ENCODE results near the gene WDR1. TPM values are rescaled to one million over a fixed set of nuclear protein-coding genes. Genes with fewer than 3 reads are reported as not detected.

WDR1 gene
- total RNA-seq, 1 experiment from 2014 or later: 223 TPM

DNA sequence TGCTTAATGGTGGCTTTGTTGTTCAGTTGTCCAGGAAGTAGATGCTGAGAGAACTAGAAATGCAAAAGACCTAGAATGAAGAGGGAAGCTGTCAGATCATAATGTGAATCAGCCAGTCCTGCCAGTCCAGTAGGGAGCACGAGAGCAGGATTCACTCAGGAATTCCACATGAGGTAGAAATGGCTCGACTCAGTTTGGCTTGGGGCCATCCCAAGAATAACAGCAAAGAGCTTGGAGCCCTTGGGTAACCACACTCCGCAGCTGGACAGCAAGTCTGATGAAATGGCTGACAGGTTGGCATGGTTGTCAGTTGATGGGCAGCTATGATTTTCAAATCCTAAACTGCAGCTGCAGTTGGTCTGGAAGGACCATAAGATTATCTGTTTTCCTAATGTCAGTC is 44.5 kb upstream of the WDR1 start:
- CTCF ChIA-PET: interaction anchor here (0.7 to 1.0 kb wide), 4 partner anchors 26 to 391 kb away, joined by 3 read pairs; no protein-coding TSS in a partner anchor
- Histone ChIP-seq H3K4me2 (ENCODE audit: low read length) (no peak overlapping the region), H3K27me3 (ENCODE audit: insufficient read depth, low read length) (no peaks in the 10 kb centered on the region; the same call in 1 of the 2 replicates), H3K4me1 (ENCODE audit: control insufficient read depth in 1 of 2, insufficient read depth in 2 of 2, low read length in 2 of 2) (peaks cover 3 to 8% of the 10 kb centered on the region in 2 experiments; a peak in 2 of 4 replicates), H3K9me2 (ENCODE audit: insufficient read depth) (no peaks in the 10 kb centered on the region), H3K79me2 (ENCODE audit: insufficient read depth, low read length) (no peaks in the 10 kb centered on the region), H3K27ac (ENCODE audit: low read depth, low read length) (no peak overlapping the region), H3K9ac (ENCODE audit: low read length) (no peak overlapping the region), H3K4me3 (replicated peaks in 1 of 2; ENCODE audit: low read depth in 1 of 2, low read length in 2 of 2) (no peak overlapping the region), H4K20me1 (ENCODE audit: insufficient read depth) (no peaks in the 10 kb centered on the region), H3K36me3 (ENCODE audit: control insufficient read depth in 1 of 2, insufficient read depth in 2 of 2, low read length in 2 of 2) (no peaks in the 10 kb centered on the region), H2AFZ (ENCODE audit: low read depth, low read length, poor library complexity, severe bottlenecking) (no peak overlapping the region), H3K9me3 (ENCODE audit: control insufficient read depth in 1 of 2, insufficient read depth in 1 of 2, low read depth in 1 of 2, low read length in 2 of 2) (no peaks in the 10 kb centered on the region)
- DNase-seq (ENCODE audit: low read depth, low spot score): no peak
- POLR2A ChIA-PET: no interaction called here
- RAD21 ChIA-PET (ENCODE audit: low non-redundant PET in 1 of 2, low total read pairs in 2 of 2, uncharacterized antibody in 2 of 2, unreplicated experiment in 2 of 2): no interaction called here
- intact Hi-C loops (cut with micrococcal nuclease): no loop called here
- BruUV-seq (replicated peaks): no TSS peak
- TF ChIP-seq, protein P1, sequence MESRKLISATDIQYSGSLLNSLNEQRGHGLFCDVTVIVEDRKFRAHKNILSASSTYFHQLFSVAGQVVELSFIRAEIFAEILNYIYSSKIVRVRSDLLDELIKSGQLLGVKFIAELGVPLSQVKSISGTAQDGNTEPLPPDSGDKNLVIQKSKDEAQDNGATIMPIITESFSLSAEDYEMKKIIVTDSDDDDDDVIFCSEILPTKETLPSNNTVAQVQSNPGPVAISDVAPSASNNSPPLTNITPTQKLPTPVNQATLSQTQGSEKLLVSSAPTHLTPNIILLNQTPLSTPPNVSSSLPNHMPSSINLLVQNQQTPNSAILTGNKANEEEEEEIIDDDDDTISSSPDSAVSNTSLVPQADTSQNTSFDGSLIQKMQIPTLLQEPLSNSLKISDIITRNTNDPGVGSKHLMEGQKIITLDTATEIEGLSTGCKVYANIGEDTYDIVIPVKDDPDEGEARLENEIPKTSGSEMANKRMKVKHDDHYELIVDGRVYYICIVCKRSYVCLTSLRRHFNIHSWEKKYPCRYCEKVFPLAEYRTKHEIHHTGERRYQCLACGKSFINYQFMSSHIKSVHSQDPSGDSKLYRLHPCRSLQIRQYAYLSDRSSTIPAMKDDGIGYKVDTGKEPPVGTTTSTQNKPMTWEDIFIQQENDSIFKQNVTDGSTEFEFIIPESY (IDR thresholded peaks at IDR 0.05; ENCODE audit: extremely low read depth, insufficient replicate concordance, low read length): no peak
- TF ChIP-seq ELF1 (IDR thresholded peaks at IDR 0.05; ENCODE audit: borderline replicate concordance, low read depth): no peak
- TF ChIP-seq CBX3 (IDR thresholded peaks at IDR 0.05; ENCODE audit: low read depth): no peak
- no peak for TF ChIP-seq TCF7L2 (IDR thresholded peaks at IDR 0.05; ENCODE audit: borderline replicate concordance, extremely low read depth, insufficient read depth, insufficient read length)
- no peak for TF ChIP-seq FOSL1 (IDR thresholded peaks at IDR 0.05; ENCODE audit: low read depth)
- TF ChIP-seq, protein P2, sequence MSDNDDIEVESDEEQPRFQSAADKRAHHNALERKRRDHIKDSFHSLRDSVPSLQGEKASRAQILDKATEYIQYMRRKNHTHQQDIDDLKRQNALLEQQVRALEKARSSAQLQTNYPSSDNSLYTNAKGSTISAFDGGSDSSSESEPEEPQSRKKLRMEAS (IDR thresholded peaks at IDR 0.05): no peak
- TF ChIP-seq SIN3A (IDR thresholded peaks at IDR 0.05; ENCODE audit: low read depth): no peak
- no peak for TF ChIP-seq EZH2phosphoT487 (IDR thresholded peaks at IDR 0.05; ENCODE audit: borderline replicate concordance)
- no peak for TF ChIP-seq YY1 (IDR thresholded peaks at IDR 0.05; ENCODE audit: extremely low read depth, insufficient replicate concordance, low read depth, low read length)
- TF ChIP-seq, protein P3, sequence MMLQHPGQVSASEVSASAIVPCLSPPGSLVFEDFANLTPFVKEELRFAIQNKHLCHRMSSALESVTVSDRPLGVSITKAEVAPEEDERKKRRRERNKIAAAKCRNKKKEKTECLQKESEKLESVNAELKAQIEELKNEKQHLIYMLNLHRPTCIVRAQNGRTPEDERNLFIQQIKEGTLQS (IDR thresholded peaks at IDR 0.05): no peak
- TF ChIP-seq JUND (IDR thresholded peaks at IDR 0.05): no peak
- TF ChIP-seq, protein P4, sequence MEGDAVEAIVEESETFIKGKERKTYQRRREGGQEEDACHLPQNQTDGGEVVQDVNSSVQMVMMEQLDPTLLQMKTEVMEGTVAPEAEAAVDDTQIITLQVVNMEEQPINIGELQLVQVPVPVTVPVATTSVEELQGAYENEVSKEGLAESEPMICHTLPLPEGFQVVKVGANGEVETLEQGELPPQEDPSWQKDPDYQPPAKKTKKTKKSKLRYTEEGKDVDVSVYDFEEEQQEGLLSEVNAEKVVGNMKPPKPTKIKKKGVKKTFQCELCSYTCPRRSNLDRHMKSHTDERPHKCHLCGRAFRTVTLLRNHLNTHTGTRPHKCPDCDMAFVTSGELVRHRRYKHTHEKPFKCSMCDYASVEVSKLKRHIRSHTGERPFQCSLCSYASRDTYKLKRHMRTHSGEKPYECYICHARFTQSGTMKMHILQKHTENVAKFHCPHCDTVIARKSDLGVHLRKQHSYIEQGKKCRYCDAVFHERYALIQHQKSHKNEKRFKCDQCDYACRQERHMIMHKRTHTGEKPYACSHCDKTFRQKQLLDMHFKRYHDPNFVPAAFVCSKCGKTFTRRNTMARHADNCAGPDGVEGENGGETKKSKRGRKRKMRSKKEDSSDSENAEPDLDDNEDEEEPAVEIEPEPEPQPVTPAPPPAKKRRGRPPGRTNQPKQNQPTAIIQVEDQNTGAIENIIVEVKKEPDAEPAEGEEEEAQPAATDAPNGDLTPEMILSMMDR (IDR thresholded peaks at IDR 0.05 in 2 of 3, conservative IDR thresholded peaks at IDR 0.05 in 1 of 3; ENCODE audit: borderline replicate concordance in 1 of 3, insufficient read depth in 1 of 3, low read depth in 2 of 3, low read length in 2 of 3): no peak
- no peak for TF ChIP-seq ZNF274 (IDR thresholded peaks at IDR 0.05; ENCODE audit: low read depth, low read length)
- no peak for TF ChIP-seq CEBPB (IDR thresholded peaks at IDR 0.05; ENCODE audit: low read depth)
- TF ChIP-seq, protein P5, sequence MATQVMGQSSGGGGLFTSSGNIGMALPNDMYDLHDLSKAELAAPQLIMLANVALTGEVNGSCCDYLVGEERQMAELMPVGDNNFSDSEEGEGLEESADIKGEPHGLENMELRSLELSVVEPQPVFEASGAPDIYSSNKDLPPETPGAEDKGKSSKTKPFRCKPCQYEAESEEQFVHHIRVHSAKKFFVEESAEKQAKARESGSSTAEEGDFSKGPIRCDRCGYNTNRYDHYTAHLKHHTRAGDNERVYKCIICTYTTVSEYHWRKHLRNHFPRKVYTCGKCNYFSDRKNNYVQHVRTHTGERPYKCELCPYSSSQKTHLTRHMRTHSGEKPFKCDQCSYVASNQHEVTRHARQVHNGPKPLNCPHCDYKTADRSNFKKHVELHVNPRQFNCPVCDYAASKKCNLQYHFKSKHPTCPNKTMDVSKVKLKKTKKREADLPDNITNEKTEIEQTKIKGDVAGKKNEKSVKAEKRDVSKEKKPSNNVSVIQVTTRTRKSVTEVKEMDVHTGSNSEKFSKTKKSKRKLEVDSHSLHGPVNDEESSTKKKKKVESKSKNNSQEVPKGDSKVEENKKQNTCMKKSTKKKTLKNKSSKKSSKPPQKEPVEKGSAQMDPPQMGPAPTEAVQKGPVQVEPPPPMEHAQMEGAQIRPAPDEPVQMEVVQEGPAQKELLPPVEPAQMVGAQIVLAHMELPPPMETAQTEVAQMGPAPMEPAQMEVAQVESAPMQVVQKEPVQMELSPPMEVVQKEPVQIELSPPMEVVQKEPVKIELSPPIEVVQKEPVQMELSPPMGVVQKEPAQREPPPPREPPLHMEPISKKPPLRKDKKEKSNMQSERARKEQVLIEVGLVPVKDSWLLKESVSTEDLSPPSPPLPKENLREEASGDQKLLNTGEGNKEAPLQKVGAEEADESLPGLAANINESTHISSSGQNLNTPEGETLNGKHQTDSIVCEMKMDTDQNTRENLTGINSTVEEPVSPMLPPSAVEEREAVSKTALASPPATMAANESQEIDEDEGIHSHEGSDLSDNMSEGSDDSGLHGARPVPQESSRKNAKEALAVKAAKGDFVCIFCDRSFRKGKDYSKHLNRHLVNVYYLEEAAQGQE (IDR thresholded peaks at IDR 0.05; ENCODE audit: low read depth): no peak
- no peak for TF ChIP-seq EGR1 (IDR thresholded peaks at IDR 0.05; ENCODE audit: low read depth)
- TF ChIP-seq EZH2 (IDR thresholded peaks at IDR 0.05): no peak
- no peak for TF ChIP-seq SRF (IDR thresholded peaks at IDR 0.05; ENCODE audit: low read depth)
- TF ChIP-seq SP1 (IDR thresholded peaks at IDR 0.05; ENCODE audit: low read depth): no peak
- no peak for TF ChIP-seq POLR2AphosphoS5 (IDR thresholded peaks at IDR 0.05; ENCODE audit: low read depth, low read length)
- no peak for ATAC-seq
